K562 (cell line): Measurements from ENCODE around the gene HNRNPA2B1. TPM values are rescaled to one million over a fixed set of nuclear protein-coding genes. Genes with fewer than 3 reads are reported as not detected.
A peak's percentile ranks its signal among the peaks of the same experiment; 100 is the strongest.

Experiments used
- ASH1L ChIP-seq: fragments of 450-650 bp; IDR thresholded peaks from 2 replicates; pipeline ENCODE4 v1.6.1; 2018; ENCODE audit warnings: borderline replicate concordance, mild to moderate bottlenecking, low read depth; ENCODE audit not compliant: partially characterized antibody
- EGR1 ChIP-seq: fragments of 450-650 bp; conservative IDR thresholded peaks from 2 replicates; pipeline ENCODE4 v1.6.1; 2017; ENCODE audit warnings: mild to moderate bottlenecking
- EP300 ChIP-seq: IDR thresholded peaks from 2 replicates; pipeline ENCODE4 v1.6.1; 2012; ENCODE audit warnings: low read length, improper control_type of control experiment
- KDM5B ChIP-seq: fragments of 200-600 bp; sonication (generic); IDR thresholded peaks from 2 replicates; pipeline ENCODE4 v1.6.1; 2012; ENCODE audit warnings: low read depth, mild to moderate bottlenecking, moderate library complexity, low read length, control low read depth, inconsistent platforms; ENCODE audit not compliant: insufficient replicate concordance
- LEF1 ChIP-seq: fragments of 450-650 bp; IDR thresholded peaks from 2 replicates; pipeline ENCODE4 v1.6.1; 2016; ENCODE audit warnings: mild to moderate bottlenecking
- MBD2 ChIP-seq: sonication (generic); IDR thresholded peaks from 2 replicates; pipeline ENCODE4 v1.6.1; 2016; ENCODE audit warnings: low read depth, borderline replicate concordance
- MYBL2 ChIP-seq, 2 experiments: fragments of 450-650 bp in 1 of 2; sonication (generic) in 1 of 2; formaldehyde crosslinking in 1 of 2; IDR thresholded peaks; 2 replicates each; pipeline versions ENCODE4 v1.6.1 to v1.8.1; 2017 to 2022; ENCODE audit warnings: borderline replicate concordance in 1 of 2, inconsistent platforms in 1 of 2, low read depth in 1 of 2, mild to moderate bottlenecking in 1 of 2, missing genetic modification reagents in 1 of 2, moderate library complexity in 1 of 2
- NCOA2 ChIP-seq, 2 experiments: fragments of 450-650 bp; IDR thresholded peaks; 2 replicates each; pipeline ENCODE4 v1.6.1; 2018; ENCODE audit warnings: mild to moderate bottlenecking in 2 of 2, moderate library complexity in 1 of 2; ENCODE audit not compliant: partially characterized antibody in 2 of 2
- NFATC3 ChIP-seq: fragments of 450-650 bp; IDR thresholded peaks from 2 replicates; pipeline ENCODE4 v1.6.1; 2017; ENCODE audit warnings: mild to moderate bottlenecking
- RBM22 ChIP-seq: fragments of 200-400 bp; formaldehyde crosslinking; IDR thresholded peaks from 2 replicates; pipeline ENCODE4 v1.6.1; 2018; ENCODE audit warnings: low read length, low read depth; ENCODE audit not compliant: poor library complexity, severe bottlenecking
- RBM39 ChIP-seq: fragments of 200-400 bp; formaldehyde crosslinking; optimal IDR thresholded peaks from 2 replicates; pipeline ENCODE3; 2018; ENCODE audit warnings: low read depth, low read length
- SAFB ChIP-seq: fragments of 200-400 bp; formaldehyde crosslinking; IDR thresholded peaks from 2 replicates; pipeline ENCODE4 v1.6.1; 2017; ENCODE audit warnings: low read depth, low read length, borderline replicate concordance
- SIRT6 ChIP-seq: IDR thresholded peaks from one replicate; pipeline ENCODE4 v1.6.1; 2012; ENCODE audit warnings: low read depth, mild to moderate bottlenecking, control low read depth, inconsistent platforms, low read length, moderate library complexity
- SLC30A9 ChIP-seq: fragments of 250-450 bp; sonication (Bioruptor Pico); IDR thresholded peaks from 2 replicates; pipeline ENCODE4 v1.8.0; 2022; ENCODE audit warnings: mild to moderate bottlenecking, moderate library complexity
- SMARCA4 ChIP-seq: fragments of 450-650 bp; IDR thresholded peaks from 2 replicates; pipeline ENCODE4 v1.6.1; 2016
- SNRNP70 ChIP-seq: fragments of 200-400 bp; formaldehyde crosslinking; optimal IDR thresholded peaks from 2 replicates; pipeline ENCODE3; 2017; ENCODE audit warnings: low read depth, low read length
- TARDBP ChIP-seq: fragments of 450-650 bp; IDR thresholded peaks from 2 replicates; pipeline ENCODE4 v1.6.1; 2016
- UBTF ChIP-seq, 2 experiments: IDR thresholded peaks; 2 replicates each; pipeline ENCODE4 v1.6.1; 2012; ENCODE audit warnings: improper control_type of control experiment in 2 of 2, low read depth in 2 of 2, low read length in 2 of 2, borderline replicate concordance in 1 of 2
- ZBTB43 ChIP-seq: sonication (generic); formaldehyde crosslinking; IDR thresholded peaks from 2 replicates; pipeline ENCODE4 v1.8.0; 2023; ENCODE audit warnings: mild to moderate bottlenecking, missing genetic modification reagents
- ZBTB49 ChIP-seq: sonication (generic); formaldehyde crosslinking; IDR thresholded peaks from 2 replicates; pipeline ENCODE4 v1.8.0; 2022; ENCODE audit warnings: missing genetic modification reagents, mild to moderate bottlenecking, borderline replicate concordance
- ZNF224 ChIP-seq: sonication (generic); formaldehyde crosslinking; IDR thresholded peaks from 2 replicates; pipeline ENCODE4 v1.8.0; 2022; ENCODE audit warnings: mild to moderate bottlenecking, missing genetic modification reagents
- ZNF77 ChIP-seq: fragments of 250-450 bp; sonication (Bioruptor Pico); IDR thresholded peaks from 2 replicates; pipeline ENCODE4 v1.5.0; 2020
- polyA plus RNA-seq, 8 experiments: library from polyadenylated mRNA; depleted of rRNA in 4 of 8; stranded (reverse) in 5 of 8; unstranded in 3 of 8; fragments of >200 nt; fragmentation: Nextera tagmentation in 2 of 8; fragmentation: Illumina TruSeq in 1 of 8; extraction: Ambion mirVana in 2 of 8; extraction: Trizol in 1 of 8; gene quantifications; 2 replicates each; pipeline versions ENCODE4 v1.2.1 to v1.2.3, GENCODE V29; 2011 to 2014; ENCODE audit warnings: inconsistent platforms in 1 of 8, missing spikeins in 1 of 8
- total RNA-seq, 7 experiments: library from RNA; depleted of rRNA in 6 of 7; stranded (reverse); fragments of >200 nt in 6 of 7; fragmentation: Illumina TruSeq in 2 of 7; extraction: Trizol in 2 of 7; gene quantifications; 2 replicates each; pipeline versions ENCODE4 v1.2.1 to v1.2.3, GENCODE V29; 2011 to 2021; ENCODE audit warnings: low replicate concordance in 1 of 7

The HNRNPA2B1 gene
- total and polyA plus RNA-seq, 9 of the 15 experiments (the other 6 are each of a cell fraction or from before 2014, with no cell fraction given): 630 to 1,989 (median 865) TPM

GRCh38 chr7:26199301-26200037 lies 1.1 kb downstream of the HNRNPA2B1 start (continued):
- TF ChIP-seq MYBL2 (IDR thresholded peaks at IDR 0.05; ENCODE audit: low read depth) (no peak; the same call in 1 of the 2 replicates), MYBL2 (CRISPR knock-in tag; IDR thresholded peaks at IDR 0.05; ENCODE audit: borderline replicate concordance) (no peak), SIRT6 (no peak), ZBTB43 (CRISPR knock-in tag) (no peak), ZNF224 (CRISPR knock-in tag) (no peak), SLC30A9 (CRISPR knock-in tag) (no peak), RBM39 (no peak), ZNF77 (no peak), KDM5B (no peak), SAFB (no peak), UBTF (IDR thresholded peaks at IDR 0.05; ENCODE audit: borderline replicate concordance in 1 of 2, low read depth in 2 of 2, low read length in 2 of 2) (no peak), NFATC3 (no peak), ZBTB49 (no peak), SNRNP70 (peak; percentile 26), EP300 (no peak), NCOA2 (IDR thresholded peaks at IDR 0.05; ENCODE audit: partially characterized antibody in 2 of 2) (no peak), EGR1 (no peak; the same call in 1 of the 2 replicates), MBD2 (no peak), SMARCA4 (no peak), RBM22 (peak; percentile 91), TARDBP (no peak), ASH1L (peak; percentile 21), LEF1 (0 out of 2 replicates have a peak, but pooled peaks have one; percentile 13)
